Activated CD4-positive, alpha-beta T cell treated with anti-CD3 and anti-CD28 coated beads, Interleukin-2, amount 50 U/mL, for 24 hours (primary cell): ENCODE data around the gene LYPD1.

Experiments used
- DNase-seq, 2 donors: peaks; one replicate each; pipeline ENCODE4 v3.0.0-alpha.2; 2020; ENCODE audit warnings: low read depth in 1 of 2, low spot score in 1 of 2

LYPD1 gene

GRCh38 chr2:132668987-132669907 is 758 bp downstream of the LYPD1 start:
- DNase-seq, result no peak

GRCh38 chr2:132668189-132668823 is 1.7 kb downstream of the LYPD1 start:
- DNase-seq, result no peak

GRCh38 chr2:132667706-132668105 is 2.3 kb downstream of the LYPD1 start:
- DNase-seq, result no peak

- DNase-seq, result no peak
Measured at GRCh38 chr2:132665401-132666140, 4.4 kb downstream of the LYPD1 start.

GRCh38 chr2:132664096-132664495 is 5.9 kb downstream of the LYPD1 start:
- DNase-seq, result no peak

GRCh38 chr2:132662732-132663131 is 7.3 kb downstream of the LYPD1 start:
- DNase-seq, result no peak

GRCh38 chr2:132659331-132659730 is 10.7 kb downstream of the LYPD1 start:
- DNase-seq, result no peak

GRCh38 chr2:132656266-132656975 is 13.6 kb downstream of the LYPD1 start:
- no peak for DNase-seq

- no peak for DNase-seq
Measured at GRCh38 chr2:132654968-132655367, 15.0 kb downstream of the LYPD1 start.

- DNase-seq, result no peak
Measured at GRCh38 chr2:132654335-132654734, 15.7 kb downstream of the LYPD1 start.

- no peak for DNase-seq
Measured at GRCh38 chr2:132652474-132652873, 17.5 kb downstream of the LYPD1 start.

- no peak for DNase-seq
Measured at GRCh38 chr2:132651115-132652045, 18.6 kb downstream of the LYPD1 start.

- DNase-seq, result no peak
Measured at GRCh38 chr2:132646540-132647108, 23.4 kb downstream of the LYPD1 start.

GRCh38 chr2:132645722-132646539 is 24.1 kb downstream of the LYPD1 start:
- no peak for DNase-seq

GRCh38 chr2:132645176-132645575 is 24.8 kb downstream of the LYPD1 start:
- no peak for DNase-seq

- DNase-seq, result no peak
Measured at GRCh38 chr2:132642415-132642814, 27.6 kb downstream of the LYPD1 start.

GRCh38 chr2:132641819-132642218 is 28.2 kb downstream of the LYPD1 start:
- DNase-seq, result no peak

GRCh38 chr2:132640116-132640515 is 29.9 kb downstream of the LYPD1 start:
- DNase-seq, result no peak
